ENCODE results near the gene SYT9.

DNA sequence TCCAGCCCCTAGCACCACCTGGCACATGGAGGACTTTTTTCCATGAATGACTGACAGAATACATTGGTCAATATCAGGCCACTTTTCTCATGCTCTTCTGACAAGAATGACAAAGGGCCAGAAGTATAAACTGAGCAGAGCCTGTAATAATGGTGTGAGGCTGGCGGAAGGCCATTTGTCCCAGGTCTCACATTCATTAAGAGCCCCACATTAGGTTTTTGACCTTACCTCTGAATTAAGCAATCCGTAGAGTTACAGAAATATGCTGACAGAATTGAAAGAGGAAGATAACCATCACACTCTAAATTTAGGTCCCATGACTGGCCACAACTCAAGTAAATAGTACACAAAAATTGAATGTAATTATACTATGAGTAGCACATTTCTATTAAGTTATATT is 55.2 kb downstream of the SYT9 start:
- TF ChIP-seq, protein P1, sequence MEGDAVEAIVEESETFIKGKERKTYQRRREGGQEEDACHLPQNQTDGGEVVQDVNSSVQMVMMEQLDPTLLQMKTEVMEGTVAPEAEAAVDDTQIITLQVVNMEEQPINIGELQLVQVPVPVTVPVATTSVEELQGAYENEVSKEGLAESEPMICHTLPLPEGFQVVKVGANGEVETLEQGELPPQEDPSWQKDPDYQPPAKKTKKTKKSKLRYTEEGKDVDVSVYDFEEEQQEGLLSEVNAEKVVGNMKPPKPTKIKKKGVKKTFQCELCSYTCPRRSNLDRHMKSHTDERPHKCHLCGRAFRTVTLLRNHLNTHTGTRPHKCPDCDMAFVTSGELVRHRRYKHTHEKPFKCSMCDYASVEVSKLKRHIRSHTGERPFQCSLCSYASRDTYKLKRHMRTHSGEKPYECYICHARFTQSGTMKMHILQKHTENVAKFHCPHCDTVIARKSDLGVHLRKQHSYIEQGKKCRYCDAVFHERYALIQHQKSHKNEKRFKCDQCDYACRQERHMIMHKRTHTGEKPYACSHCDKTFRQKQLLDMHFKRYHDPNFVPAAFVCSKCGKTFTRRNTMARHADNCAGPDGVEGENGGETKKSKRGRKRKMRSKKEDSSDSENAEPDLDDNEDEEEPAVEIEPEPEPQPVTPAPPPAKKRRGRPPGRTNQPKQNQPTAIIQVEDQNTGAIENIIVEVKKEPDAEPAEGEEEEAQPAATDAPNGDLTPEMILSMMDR (IDR thresholded peaks at IDR 0.05): no peak
- TF ChIP-seq POLR2A (IDR thresholded peaks at IDR 0.05): no peak
